ENCODE data around the gene TBL1X. TPM values are rescaled to one million over a fixed set of nuclear protein-coding genes. Genes with fewer than 3 reads are reported as not detected.

TBL1X gene
- polyA plus RNA-seq, 1 donor (not counting 4 experiments of a cell fraction or from before 2014, with no cell fraction given) = 2.2 TPM

- Histone ChIP-seq H3K4me3 (ENCODE audit: control insufficient read depth in 2 of 3, extremely low read depth in 1 of 3, insufficient read depth in 2 of 3, low read depth in 1 of 3, low read length in 3 of 3) (no peak overlapping the region), H3K9me3 (ENCODE audit: control insufficient read depth, low read depth, low read length) (no peaks in the 10 kb centered on the region), H3K4me1 (ENCODE audit: control insufficient read depth, extremely low read depth, insufficient read depth, low read length) (peaks cover 5% of the 10 kb centered on the region), H3K36me3 (ENCODE audit: control insufficient read depth in 2 of 2, extremely low read depth in 1 of 2, insufficient read depth in 2 of 2, low read length in 2 of 2) (no peaks in the 10 kb centered on the region), H3K27ac (ENCODE audit: control insufficient read depth, insufficient read depth, low read length) (no peak overlapping the region), H4K20me1 (ENCODE audit: control insufficient read depth, extremely low read depth, insufficient read depth, low read length) (no peaks in the 10 kb centered on the region), H3K27me3 (ENCODE audit: control insufficient read depth, extremely low read depth, insufficient read depth, low read length) (peaks cover 4% of the 10 kb centered on the region), H3K4me2 (ENCODE audit: control insufficient read depth, extremely low read depth, insufficient read depth, low read depth, low read length) (no peak overlapping the region), H3K79me2 (ENCODE audit: control insufficient read depth, insufficient read depth, low read length) (no peaks in the 10 kb centered on the region), H3K9me1 (ENCODE audit: control insufficient read depth, extremely low read depth, insufficient read depth, low read length) (no peaks in the 10 kb centered on the region), H2AFZ (ENCODE audit: control insufficient read depth, low read length) (no peak overlapping the region), H3K9ac (ENCODE audit: control insufficient read depth, extremely low read depth, insufficient read depth, low read length) (no peak overlapping the region)
- DNase-seq (ENCODE audit: low read depth, low spot score) = no peak
- dilution Hi-C loops (cut with MboI; ENCODE audit: extremely low pct_ligation_motif_present, low sequenced_read_pairs) = no loop called here
- FAIRE-seq = no peak
- TF ChIP-seq EZH2 (IDR thresholded peaks at IDR 0.05; ENCODE audit: low read length) (no peak), CTCF (optimal IDR thresholded peaks at IDR 0.05 in 1 of 3, IDR thresholded peaks at IDR 0.05 in 1 of 3, conservative IDR thresholded peaks at IDR 0.05 in 1 of 3; ENCODE audit: extremely low read depth in 1 of 3, insufficient read depth in 2 of 3, low read length in 3 of 3) (no peak)
Observed at GRCh38 chrX:9461087-9461486, 3.8 kb upstream of the TBL1X start.

- Histone ChIP-seq H3K4me1 (ENCODE audit: control insufficient read depth, extremely low read depth, insufficient read depth, low read length) (peaks cover 9% of the 10 kb centered on the region), H4K20me1 (ENCODE audit: control insufficient read depth, extremely low read depth, insufficient read depth, low read length) (no peaks in the 10 kb centered on the region), H2AFZ (ENCODE audit: control insufficient read depth, low read length) (no peak overlapping the region), H3K9me1 (ENCODE audit: control insufficient read depth, extremely low read depth, insufficient read depth, low read length) (no peaks in the 10 kb centered on the region), H3K27me3 (ENCODE audit: control insufficient read depth, extremely low read depth, insufficient read depth, low read length) (peaks cover 15% of the 10 kb centered on the region), H3K9me3 (ENCODE audit: control insufficient read depth, low read depth, low read length) (no peaks in the 10 kb centered on the region), H3K4me2 (ENCODE audit: control insufficient read depth, extremely low read depth, insufficient read depth, low read depth, low read length) (peak overlapping the region; percentile 14), H3K9ac (ENCODE audit: control insufficient read depth, extremely low read depth, insufficient read depth, low read length) (no peak overlapping the region), H3K4me3 (ENCODE audit: control insufficient read depth in 2 of 3, extremely low read depth in 1 of 3, insufficient read depth in 2 of 3, low read depth in 1 of 3, low read length in 3 of 3) (no peak overlapping the region), H3K36me3 (ENCODE audit: control insufficient read depth in 2 of 2, extremely low read depth in 1 of 2, insufficient read depth in 2 of 2, low read length in 2 of 2) (no peaks in the 10 kb centered on the region), H3K27ac (ENCODE audit: control insufficient read depth, insufficient read depth, low read length) (no peak overlapping the region), H3K79me2 (ENCODE audit: control insufficient read depth, insufficient read depth, low read length) (no peaks in the 10 kb centered on the region)
- dilution Hi-C loops (cut with MboI; ENCODE audit: extremely low pct_ligation_motif_present, low sequenced_read_pairs) = no loop called here
- TF ChIP-seq CTCF (optimal IDR thresholded peaks at IDR 0.05 in 1 of 3, IDR thresholded peaks at IDR 0.05 in 1 of 3, conservative IDR thresholded peaks at IDR 0.05 in 1 of 3; ENCODE audit: extremely low read depth in 1 of 3, insufficient read depth in 2 of 3, low read length in 3 of 3) (no peak), EZH2 (IDR thresholded peaks at IDR 0.05; ENCODE audit: low read length) (no peak)
- FAIRE-seq = no peak
- no peak for DNase-seq (ENCODE audit: low read depth, low spot score)
Observed at GRCh38 chrX:9462456-9462855, 2.4 kb upstream of the TBL1X start.

Measured in keratinocyte (primary cell).